Aorta (tissue), 5 donors: ENCODE results near the gene SLC37A3. TPM values are rescaled to one million over a fixed set of nuclear protein-coding genes. Genes with fewer than 3 reads are reported as not detected.

ENCODE experiments used
- ATAC-seq: fragments of 200-7000 bp; cut with Tn5 transposase; one replicate; pipeline ENCODE4 v1.9.1; 2022; ENCODE audit warnings: moderate library complexity; ENCODE audit not compliant: low FRiP score
- DNase-seq, 2 donors: peaks; one replicate each; pipeline ENCODE4 v3.0.0-alpha.2; 2020
- H3K27ac ChIP-seq, 2 donors: one replicate each; pipeline ENCODE4 v1.5.1; 2013; ENCODE audit warnings: low read length in 2 of 2, mild to moderate bottlenecking in 2 of 2, moderate library complexity in 2 of 2, control low read depth in 1 of 2, inconsistent platforms in 1 of 2, low read depth in 1 of 2
- H3K27me3 ChIP-seq, 2 donors: one replicate each; pipeline ENCODE4 v1.6.1; 2013; ENCODE audit warnings: control low read depth in 1 of 2, low read length in 1 of 2, mild to moderate bottlenecking in 1 of 2, moderate library complexity in 1 of 2; ENCODE audit not compliant: insufficient read depth in 2 of 2, control insufficient read depth in 1 of 2
- H3K36me3 ChIP-seq, 2 donors: one replicate each; pipeline ENCODE4 v1.6.1; 2013; ENCODE audit warnings: control low read depth in 1 of 2, low read length in 1 of 2, mild to moderate bottlenecking in 1 of 2; ENCODE audit not compliant: insufficient read depth in 2 of 2, control insufficient read depth in 1 of 2
- H3K4me1 ChIP-seq, 2 donors: one replicate each; pipeline ENCODE4 v1.6.1; 2013; ENCODE audit warnings: low read length in 2 of 2, control low read depth in 1 of 2, mild to moderate bottlenecking in 1 of 2, moderate library complexity in 1 of 2; ENCODE audit not compliant: insufficient read depth in 2 of 2, control insufficient read depth in 1 of 2
- H3K4me3 ChIP-seq, 2 donors: one replicate each; pipeline ENCODE4 v1.5.1; 2013; ENCODE audit warnings: low read length in 2 of 2, control low read depth in 1 of 2, mild to moderate bottlenecking in 1 of 2
- H3K9me3 ChIP-seq: one replicate; pipeline ENCODE4 v1.6.1; 2013; ENCODE audit warnings: mild to moderate bottlenecking, low read length; ENCODE audit not compliant: control insufficient read depth
- WGBS, 2 donors: extraction: QIAGEN DNeasy Blood & Tissue Kit; methylation state at CpG; one replicate each; pipeline ENCODE4 v1.1.7; 2013; 5-methylcytosine and 5-hydroxymethylcytosine counted together
- intact Hi-C, 2 donors: fragments of 100-400 bp; cut with DNase I; formaldehyde crosslinking; loops; one replicate each; pipeline versions ENCODE4 v1.14.2 to v1.15.0; 2022
- polyA plus RNA-seq, 2 donors: library from polyadenylated mRNA; stranded (reverse); fragments of 200-250 nt; gene quantifications; one replicate each; pipeline ENCODE4 v1.2.3, GENCODE V29; 2013
- total RNA-seq, 2 donors: library from RNA; stranded (reverse); fragmentation: NEBNext Ultra II Directional; extraction: Animal tissue kit (Norgen Biotek cat#: 25700); gene quantifications; one replicate each; pipeline ENCODE4 v1.2.1, GENCODE V29; 2021
- donor health status: healthy with polysubstance abuse.
- donor health status: Bipolar disorder and iron deficiency.
- donor health status: DM: no; HTN: no; CAD: no.
- donor health status: DM: no; HTN: no; CAD: no.
- donor health status: DM: yes; HTN: yes; CAD: no.

The SLC37A3 gene
- total and polyA plus RNA-seq, 4 donors, result 22.8 to 58.5 (median 45.7) TPM

- Histone ChIP-seq H3K27ac (no peak overlapping the region), H3K4me3 (no peak overlapping the region), H3K9me3 (no peaks in the 10 kb centered on the region), H3K27me3 (no peaks in the 10 kb centered on the region), H3K4me1 (no peaks in the 10 kb centered on the region), H3K36me3 (no peaks in the 10 kb centered on the region)
- DNase-seq (peak in 1 of 2 donors; percentile 38), ATAC-seq (no peak)
- WGBS, 2 donors, result 83 to 88% methylated on average over 13 of the region's 13 CpGs
- intact Hi-C loops, result no loop called here
Observed at GRCh38 chr7:140300243-140301136, 97.8 kb downstream of the SLC37A3 start.

GRCh38 chr7:140298213-140298612 is 100.1 kb downstream of the SLC37A3 start:
- H3K36me3 ChIP-seq, result no peaks in the 10 kb centered on the region
- no peak overlapping the region for H3K4me3 ChIP-seq
- ATAC-seq, result no peak
- DNase-seq, result no peak
- H3K4me1 ChIP-seq, result no peaks in the 10 kb centered on the region
- H3K27me3 ChIP-seq, result no peaks in the 10 kb centered on the region
- intact Hi-C loops, result no loop called here
- no peak overlapping the region for H3K27ac ChIP-seq
- 83 to 86% methylated on average over 2 of the region's 2 CpGs for WGBS, 2 donors
- H3K9me3 ChIP-seq, result no peaks in the 10 kb centered on the region

GRCh38 chr7:140297192-140297591 is 101.1 kb downstream of the SLC37A3 start:
- H3K36me3 ChIP-seq, result no peaks in the 10 kb centered on the region
- H3K27ac ChIP-seq, result no peak overlapping the region
- no peaks in the 10 kb centered on the region for H3K27me3 ChIP-seq
- ATAC-seq (no peak), DNase-seq (no peak)
- no peak overlapping the region for H3K4me3 ChIP-seq
- no peaks in the 10 kb centered on the region for H3K4me1 ChIP-seq
- intact Hi-C loops, result no loop called here
- 91 to 93% methylated on average over 6 of the region's 6 CpGs for WGBS, 2 donors
- H3K9me3 ChIP-seq, result no peaks in the 10 kb centered on the region

- intact Hi-C loops, result no loop called here
- ATAC-seq, result no peak
- DNase-seq, result peak in 1 of 2 donors; percentile 20
- H3K36me3 ChIP-seq, result no peaks in the 10 kb centered on the region
- H3K9me3 ChIP-seq, result no peaks in the 10 kb centered on the region
- no peak overlapping the region for H3K27ac ChIP-seq
- H3K27me3 ChIP-seq, result no peaks in the 10 kb centered on the region
- no peaks in the 10 kb centered on the region for H3K4me1 ChIP-seq
- WGBS, 2 donors, result 92 to 94% methylated on average over 8 of the region's 8 CpGs
- H3K4me3 ChIP-seq, result no peak overlapping the region
Observed at GRCh38 chr7:140295224-140295738, 103.0 kb downstream of the SLC37A3 start.

- no peaks in the 10 kb centered on the region for H3K36me3 ChIP-seq
- no peaks in the 10 kb centered on the region for H3K9me3 ChIP-seq
- WGBS, 2 donors, result 95 to 96% methylated on average over 2 of the region's 2 CpGs
- no peaks in the 10 kb centered on the region for H3K27me3 ChIP-seq
- H3K27ac ChIP-seq, result no peak overlapping the region
- H3K4me3 ChIP-seq, result no peak overlapping the region
- ATAC-seq (no peak), DNase-seq (no peak)
- intact Hi-C loops, result no loop called here
- H3K4me1 ChIP-seq, result no peaks in the 10 kb centered on the region
Observed at GRCh38 chr7:140294454-140294853, 103.9 kb downstream of the SLC37A3 start.

- DNase-seq (peak in 1 of 2 donors; percentile 64), ATAC-seq (no peak)
- no peak overlapping the region for H3K27ac ChIP-seq
- H3K4me1 ChIP-seq, result no peaks in the 10 kb centered on the region
- intact Hi-C loops, result no loop called here
- H3K4me3 ChIP-seq, result no peak overlapping the region
- no peaks in the 10 kb centered on the region for H3K36me3 ChIP-seq
- no peaks in the 10 kb centered on the region for H3K9me3 ChIP-seq
- 90 to 91% methylated on average over 31 of the region's 31 CpGs for WGBS, 2 donors
- no peaks in the 10 kb centered on the region for H3K27me3 ChIP-seq
Observed at GRCh38 chr7:140292438-140292837, 105.9 kb downstream of the SLC37A3 start.

GRCh38 chr7:140289804-140290203 is 108.5 kb downstream of the SLC37A3 start:
- Histone ChIP-seq H3K36me3 (no peaks in the 10 kb centered on the region), H3K27ac (no peak overlapping the region), H3K4me3 (no peak overlapping the region), H3K27me3 (no peaks in the 10 kb centered on the region), H3K4me1 (no peaks in the 10 kb centered on the region), H3K9me3 (no peaks in the 10 kb centered on the region)
- intact Hi-C loops, result no loop called here
- DNase-seq (peak in 1 of 2 donors; percentile 31), ATAC-seq (no peak)
- 88 to 90% methylated on average over 6 of the region's 6 CpGs for WGBS, 2 donors

- H3K27me3 ChIP-seq, result no peaks in the 10 kb centered on the region
- DNase-seq, result peak in 1 of 2 donors; percentile 40
- 95 to 97% methylated on average over 3 of the region's 3 CpGs for WGBS, 2 donors
- no peak overlapping the region for H3K27ac ChIP-seq
- H3K4me1 ChIP-seq, result no peaks in the 10 kb centered on the region
- H3K9me3 ChIP-seq, result no peaks in the 10 kb centered on the region
- no peak overlapping the region for H3K4me3 ChIP-seq
- intact Hi-C loops, result no loop called here
- H3K36me3 ChIP-seq, result no peaks in the 10 kb centered on the region
- ATAC-seq, result no peak
Observed at GRCh38 chr7:140287988-140288387, 110.3 kb downstream of the SLC37A3 start.

GRCh38 chr7:140285938-140286337 is 112.4 kb downstream of the SLC37A3 start:
- DNase-seq (no peak), ATAC-seq (no peak)
- H3K4me3 ChIP-seq, result no peak overlapping the region
- no peaks in the 10 kb centered on the region for H3K4me1 ChIP-seq
- intact Hi-C loops, result no loop called here
- H3K27me3 ChIP-seq, result no peaks in the 10 kb centered on the region
- H3K9me3 ChIP-seq, result no peaks in the 10 kb centered on the region
- 78 to 82% methylated on average over 6 of the region's 6 CpGs for WGBS, 2 donors
- no peak overlapping the region for H3K27ac ChIP-seq
- no peaks in the 10 kb centered on the region for H3K36me3 ChIP-seq
